Measurements from ENCODE around the gene ABLIM2. TPM values are rescaled to one million over a fixed set of nuclear protein-coding genes. Genes with fewer than 3 reads are reported as not detected.

ABLIM2 gene
- total and polyA plus RNA-seq, 2 of the 4 experiments (the other 2 are of a cell fraction): under 0.01 to 0.10 TPM

GRCh38 chr4:8188743-8189550 is 30.3 kb upstream of the ABLIM2 start (continued):
- no peak for TF ChIP-seq BHLHE40 (IDR thresholded peaks at IDR 0.05; ENCODE audit: low read depth, low read length)

GRCh38 chr4:8188085-8188484 is 29.5 kb upstream of the ABLIM2 start:
- no peak overlapping the region for H3K23ac ChIP-seq (ENCODE audit: low read depth, low read length)
- no peaks in the 10 kb centered on the region for H4K20me1 ChIP-seq (ENCODE audit: insufficient read depth, low read length)
- H4K8ac ChIP-seq (ENCODE audit: low read depth in 2 of 2, low read length in 2 of 2): no peak overlapping the region
- no peaks in the 10 kb centered on the region; the same call in 1 of the 2 replicates for H3K27me3 ChIP-seq (ENCODE audit: control insufficient read depth, insufficient read depth, low read length)
- H3K4ac ChIP-seq (ENCODE audit: low read depth, low read length): no peak overlapping the region
- intact Hi-C loops (cut with micrococcal nuclease) (no loop called here), in situ Hi-C loops (cut with MboI; ENCODE audit: low sequenced_read_pairs) (no loop called here), dilution Hi-C loops (cut with HindIII; ENCODE audit: low sequenced_read_pairs, unreplicated experiment) (no loop called here)
- H4K91ac ChIP-seq (ENCODE audit: insufficient read depth, low read depth, low read length): no peak overlapping the region
- H2AFZ ChIP-seq (replicated peaks; ENCODE audit: low read length, poor library complexity): no peak overlapping the region
- no peak overlapping the region for H2AK5ac ChIP-seq (ENCODE audit: low read depth, low read length)
- CTCF ChIA-PET: interaction anchor here (1.1 to 1.5 kb wide), 2 partner anchors 11 kb away, joined by 4 to 5 read pairs; partner anchors contain the start of gene SH3TC1
- POLR2A ChIA-PET (ENCODE audit: unreplicated experiment): no interaction called here
- H2BK5ac ChIP-seq (ENCODE audit: low read depth, low read length, poor library complexity, severe bottlenecking): no peak overlapping the region
- H2AK9ac ChIP-seq (replicated peaks; ENCODE audit: low read depth, low read length, poor library complexity): no peak overlapping the region
- H3K4me1 ChIP-seq (ENCODE audit: control insufficient read depth, insufficient read depth, low read length): peaks cover 7% of the 10 kb centered on the region
- no peak overlapping the region for H3K14ac ChIP-seq (replicated peaks; ENCODE audit: low read depth, low read length)
- H3K56ac ChIP-seq (ENCODE audit: extremely low read depth, insufficient read depth, low read length): no peak overlapping the region
- no peaks in the 10 kb centered on the region for H3K9me3 ChIP-seq (ENCODE audit: control insufficient read depth, insufficient read depth, low read length)
- no peak overlapping the region for H3K4me3 ChIP-seq (ENCODE audit: insufficient read depth, low read depth, low read length)
- H2BK120ac ChIP-seq (ENCODE audit: low read depth, low read length): no peak overlapping the region
- no peak overlapping the region for H2BK20ac ChIP-seq (ENCODE audit: low read depth, low read length)
- no peak overlapping the region for H3K4me2 ChIP-seq (ENCODE audit: low read depth, low read length)
- H3K27ac ChIP-seq (ENCODE audit: insufficient read depth, low read length): no peak overlapping the region
- BruUV-seq (replicated peaks): no TSS peak
- no peak overlapping the region for H2BK15ac ChIP-seq (ENCODE audit: low read depth, low read length)
- 70% methylated on average over 6 of the region's 12 CpGs; no CpG with 5 or more reads in 1 of the 2 experiments for WGBS, 2 experiments (ENCODE audit: extremely low coverage in 2 of 2, insufficient read length in 1 of 2)
- DNase-seq (no peak), ATAC-seq (ENCODE audit: low read depth) (0 out of 2 replicates have a peak, but pooled peaks have one; percentile 12)
- H3K9ac ChIP-seq (ENCODE audit: low read depth, low read length): no peak overlapping the region
- peaks cover 5% of the 10 kb centered on the region; the same call in 1 of the 2 replicates for H3K9me1 ChIP-seq (ENCODE audit: insufficient read depth, low read length)
- H4K5ac ChIP-seq (ENCODE audit: low read depth, low read length): no peak overlapping the region
- H3K36me3 ChIP-seq (ENCODE audit: control insufficient read depth, insufficient read depth, low read length): no peaks in the 10 kb centered on the region
- H3K79me1 ChIP-seq (ENCODE audit: low read depth in 1 of 2, low read length in 2 of 2): no peaks in the 10 kb centered on the region
- H3K18ac ChIP-seq (ENCODE audit: low read depth, low read length): no peak overlapping the region
- no peak for TF ChIP-seq MAFK (IDR thresholded peaks at IDR 0.05; ENCODE audit: low read depth, low read length)
- no peak for TF ChIP-seq MXI1 (IDR thresholded peaks at IDR 0.05; ENCODE audit: borderline replicate concordance, low read depth, low read length)
- TF ChIP-seq MAZ (IDR thresholded peaks at IDR 0.05; ENCODE audit: borderline replicate concordance, low read depth, low read length): no peak
- no peak for TF ChIP-seq ELK1 (IDR thresholded peaks at IDR 0.05; ENCODE audit: borderline replicate concordance, low read depth, low read length)
- TF ChIP-seq SMC3 (IDR thresholded peaks at IDR 0.05; ENCODE audit: low read depth, low read length): no peak
- no peak for TF ChIP-seq RAD21 (IDR thresholded peaks at IDR 0.05; ENCODE audit: low read length)
- no peak for TF ChIP-seq FOS (IDR thresholded peaks at IDR 0.05; ENCODE audit: low read depth, low read length)
- no peak for TF ChIP-seq POLR2A (IDR thresholded peaks at IDR 0.05; ENCODE audit: low read depth, low read length)
- no peak for TF ChIP-seq USF2 (IDR thresholded peaks at IDR 0.05; ENCODE audit: low read depth, low read length)
- no peak for TF ChIP-seq RFX5 (IDR thresholded peaks at IDR 0.05; ENCODE audit: low read depth, low read length)
- no peak for TF ChIP-seq RCOR1 (IDR thresholded peaks at IDR 0.05; ENCODE audit: insufficient replicate concordance, low read length)
- TF ChIP-seq BHLHE40 (IDR thresholded peaks at IDR 0.05; ENCODE audit: low read depth, low read length): no peak
